Left lung (tissue), 8 donors: ENCODE measurements around the gene SSNA1. TPM values are rescaled to one million over a fixed set of nuclear protein-coding genes. Genes with fewer than 3 reads are reported as not detected.

Experiments
- microRNA-seq, 2 donors: library from miRNA; unstranded; fragments of <30 nt; microRNA quantifications; one replicate each; pipeline ENCODE4, GENCODE V29; 2019
- polyA plus RNA-seq, 6 donors: library from polyadenylated mRNA; unstranded; fragments of 120-200 nt; gene quantifications; one replicate each; pipeline ENCODE4 v1.2.1, GENCODE V29; 2013; ENCODE audit not compliant: insufficient read length in 6 of 6
- total RNA-seq, 2 donors: library from RNA; stranded (reverse); fragmentation: NEBNext Ultra II Directional; extraction: Animal tissue kit (Norgen Biotek cat#: 25700); gene quantifications; one replicate each; pipeline ENCODE4 v1.2.1, GENCODE V29; 2021
- donor health status: DM: no; HTN: yes; CAD: no.
- donor health status: DM: no; HTN: no; CAD: no.

The SSNA1 gene
- total and polyA plus RNA-seq, 8 donors, result 38.7 to 68.0 (median 53.3) TPM

Small RNA genes lying within 50 kb of the gene (microRNA-seq; reads per million reads assigned to microRNA genes)
- gene MIR3621, result 0 to 0.17 reads per million in 2 donors

Other genes with a start within 250 kb of the SSNA1 start
Only the 30 nearest of the 33 such genes appear.
- 100 to 1,000 TPM; 133 to 137 TPM for gene PTGDS, start 211.2 kb upstream of the SSNA1 start, total RNA-seq
- gene PTGDS, start 211.2 kb upstream of the SSNA1 start, polyA plus RNA-seq, result 10 to 100 TPM; 23.7 to 59.8 (median 31.2) TPM
- gene LCNL1, start 205.7 kb upstream of the SSNA1 start, total RNA-seq, result 1 to 10 TPM; 2.0 to 2.3 TPM
- gene LCNL1, start 205.7 kb upstream of the SSNA1 start, polyA plus RNA-seq, result 1 to 10 TPM in 4 of 6 donors, under 1 TPM in 2; 0.38 to 2.7 (median 1.1) TPM
- 10 to 100 TPM; 34.2 to 56.6 TPM for gene PAXX, start 196.3 kb upstream of the SSNA1 start, total RNA-seq
- gene PAXX, start 196.3 kb upstream of the SSNA1 start, polyA plus RNA-seq, result 10 to 100 TPM; 28.1 to 47.6 (median 33.7) TPM
- 10 to 100 TPM; 39.7 to 85.4 TPM for gene CLIC3, start 192.1 kb upstream of the SSNA1 start, total RNA-seq
- 10 to 100 TPM; 30.7 to 56.2 (median 42.2) TPM for gene CLIC3, start 192.1 kb upstream of the SSNA1 start, polyA plus RNA-seq
- 10 to 100 TPM; 34.5 to 34.8 TPM for gene ABCA2, start 160.4 kb upstream of the SSNA1 start, total RNA-seq
- 10 to 100 TPM; 20.8 to 33.8 (median 28.6) TPM for gene ABCA2, start 160.4 kb upstream of the SSNA1 start, polyA plus RNA-seq
- 1 to 10 TPM in 1 of 2 donors, under 1 TPM in 1; 0.17 to 2.9 TPM for gene FUT7, start 156.6 kb upstream of the SSNA1 start, total RNA-seq
- under 1 TPM in 3 of 6 donors, not detected in 3; 0.08 to 0.11 (median 0.09) TPM for gene FUT7, start 156.6 kb upstream of the SSNA1 start, polyA plus RNA-seq
- 100 to 1,000 TPM; 104 to 105 TPM for gene NPDC1, start 142.5 kb upstream of the SSNA1 start, total RNA-seq
- 10 to 100 TPM; 24.4 to 48.9 (median 25.2) TPM for gene NPDC1, start 142.5 kb upstream of the SSNA1 start, polyA plus RNA-seq
- under 1 TPM; 0.71 to 0.87 TPM for gene ENTPD2, start 134.6 kb upstream of the SSNA1 start, total RNA-seq
- 1 to 10 TPM; 1.7 to 4.7 (median 3.0) TPM for gene ENTPD2, start 134.6 kb upstream of the SSNA1 start, polyA plus RNA-seq
- 1 to 10 TPM; 2.7 to 4.6 TPM for gene SAPCD2, start 118.1 kb upstream of the SSNA1 start, total RNA-seq
- 10 to 100 TPM in 3 of 6 donors, 1 to 10 TPM in 3; 8.5 to 15.1 (median 10.4) TPM for gene SAPCD2, start 118.1 kb upstream of the SSNA1 start, polyA plus RNA-seq
- 10 to 100 TPM; 28.1 to 43.1 TPM for gene UAP1L1, start 111.2 kb upstream of the SSNA1 start, total RNA-seq
- 1 to 10 TPM; 4.6 to 8.8 (median 6.0) TPM for gene UAP1L1, start 111.2 kb upstream of the SSNA1 start, polyA plus RNA-seq
- 10 to 100 TPM; 51.5 to 54.9 TPM for gene MAN1B1, start 101.7 kb upstream of the SSNA1 start, total RNA-seq
- 10 to 100 TPM; 62.7 to 74.9 (median 66.9) TPM for gene MAN1B1, start 101.7 kb upstream of the SSNA1 start, polyA plus RNA-seq
- 100 to 1,000 TPM; 144 to 165 TPM for gene DPP7, start 73.9 kb upstream of the SSNA1 start, total RNA-seq
- gene DPP7, start 73.9 kb upstream of the SSNA1 start, polyA plus RNA-seq, result 10 to 100 TPM; 35.8 to 53.6 (median 47.7) TPM
- gene GRIN1, start 49.5 kb upstream of the SSNA1 start, total RNA-seq, result under 1 TPM; 0.17 to 0.55 TPM
- gene GRIN1, start 49.5 kb upstream of the SSNA1 start, polyA plus RNA-seq, result under 1 TPM; 0.15 to 0.38 (median 0.28) TPM
- under 1 TPM in 1 of 2 donors, not detected in 1; 0.55 TPM for gene LRRC26, start 18.6 kb upstream of the SSNA1 start, total RNA-seq
- under 1 TPM in 3 of 6 donors, not detected in 3; 0.23 to 0.63 (median 0.25) TPM for gene LRRC26, start 18.6 kb upstream of the SSNA1 start, polyA plus RNA-seq
- not detected for gene TMEM210, start 16.6 kb upstream of the SSNA1 start, total RNA-seq
- gene TMEM210, start 16.6 kb upstream of the SSNA1 start, polyA plus RNA-seq, result not detected
- 10 to 100 TPM; 43.5 to 52.3 TPM for gene ANAPC2, start 116 bp upstream of the SSNA1 start, total RNA-seq
- 10 to 100 TPM; 42.1 to 58.8 (median 44.3) TPM for gene ANAPC2, start 116 bp upstream of the SSNA1 start, polyA plus RNA-seq
- 10 to 100 TPM; 21.6 to 21.7 TPM for gene TPRN, start 12.1 kb downstream of the SSNA1 start, total RNA-seq
- gene TPRN, start 12.1 kb downstream of the SSNA1 start, polyA plus RNA-seq, result 10 to 100 TPM in 3 of 6 donors, 1 to 10 TPM in 3; 6.7 to 13.8 (median 9.4) TPM
- 10 to 100 TPM; 30.6 to 31.7 TPM for gene TMEM203, start 17.0 kb downstream of the SSNA1 start, total RNA-seq
- 10 to 100 TPM; 30.4 to 37.8 (median 33.3) TPM for gene TMEM203, start 17.0 kb downstream of the SSNA1 start, polyA plus RNA-seq
- gene NDOR1, start 17.0 kb downstream of the SSNA1 start, total RNA-seq, result 10 to 100 TPM; 16.5 to 19.5 TPM
- 10 to 100 TPM in 3 of 6 donors, 1 to 10 TPM in 3; 9.1 to 15.4 (median 10.2) TPM for gene NDOR1, start 17.0 kb downstream of the SSNA1 start, polyA plus RNA-seq
- gene RNF208, start 33.6 kb downstream of the SSNA1 start, total RNA-seq, result 1 to 10 TPM; 4.9 to 7.5 TPM
- 1 to 10 TPM; 4.0 to 7.8 (median 5.9) TPM for gene RNF208, start 33.6 kb downstream of the SSNA1 start, polyA plus RNA-seq
- under 1 TPM; 0.44 to 0.50 TPM for gene CYSRT1, start 36.5 kb downstream of the SSNA1 start, total RNA-seq
- gene CYSRT1, start 36.5 kb downstream of the SSNA1 start, polyA plus RNA-seq, result 1 to 10 TPM; 1.4 to 3.7 (median 2.8) TPM
- under 1 TPM; 0.15 to 0.18 TPM for gene RNF224, start 38.8 kb downstream of the SSNA1 start, total RNA-seq
- gene RNF224, start 38.8 kb downstream of the SSNA1 start, polyA plus RNA-seq, result 1 to 10 TPM; 1.7 to 4.8 (median 3.5) TPM
- gene SLC34A3, start 42.2 kb downstream of the SSNA1 start, total RNA-seq, result under 1 TPM in 1 of 2 donors, not detected in 1; 0.12 TPM
- 1 to 10 TPM; 1.0 to 2.8 (median 2.1) TPM for gene SLC34A3, start 42.2 kb downstream of the SSNA1 start, polyA plus RNA-seq
- 100 to 1,000 TPM; 245 to 337 TPM for gene TUBB4B, start 52.6 kb downstream of the SSNA1 start, total RNA-seq
- gene TUBB4B, start 52.6 kb downstream of the SSNA1 start, polyA plus RNA-seq, result 100 to 1,000 TPM; 196 to 315 (median 237) TPM
- not detected for gene STPG3, start 62.6 kb downstream of the SSNA1 start, total RNA-seq
- 1 to 10 TPM in 3 of 6 donors, under 1 TPM in 3; 0.69 to 1.4 (median 0.89) TPM for gene STPG3, start 62.6 kb downstream of the SSNA1 start, polyA plus RNA-seq
- gene NELFB, start 66.7 kb downstream of the SSNA1 start, total RNA-seq, result 10 to 100 TPM; 47.8 to 49.7 TPM
- gene NELFB, start 66.7 kb downstream of the SSNA1 start, polyA plus RNA-seq, result 10 to 100 TPM; 52.9 to 62.9 (median 56.8) TPM
- 10 to 100 TPM; 31.8 to 38.5 TPM for gene TOR4A, start 89.0 kb downstream of the SSNA1 start, total RNA-seq
- gene TOR4A, start 89.0 kb downstream of the SSNA1 start, polyA plus RNA-seq, result 10 to 100 TPM in 4 of 6 donors, 1 to 10 TPM in 2; 8.5 to 13.4 (median 11.0) TPM
- 10 to 100 TPM; 11.3 to 15.2 TPM for gene NRARP, start 113.6 kb downstream of the SSNA1 start, total RNA-seq
- gene NRARP, start 113.6 kb downstream of the SSNA1 start, polyA plus RNA-seq, result 10 to 100 TPM in 2 of 6 donors, 1 to 10 TPM in 4; 7.0 to 11.1 (median 9.0) TPM
- gene EXD3, start 234.5 kb downstream of the SSNA1 start, total RNA-seq, result 10 to 100 TPM; 13.7 to 21.8 TPM
- gene EXD3, start 234.5 kb downstream of the SSNA1 start, polyA plus RNA-seq, result 10 to 100 TPM; 13.2 to 21.0 (median 16.6) TPM
- gene NOXA1, start 234.7 kb downstream of the SSNA1 start, total RNA-seq, result 1 to 10 TPM; 6.1 to 8.7 TPM
- gene NOXA1, start 234.7 kb downstream of the SSNA1 start, polyA plus RNA-seq, result 1 to 10 TPM; 4.5 to 7.3 (median 6.9) TPM